ENCODE results near the gene TNRC6A.
"Not testable (repeated sequence)": the region's sequence is repeated elsewhere in the genome, so short reads cannot be mapped to it uniquely, and the experiment has no call there.

TNRC6A gene

DNA sequence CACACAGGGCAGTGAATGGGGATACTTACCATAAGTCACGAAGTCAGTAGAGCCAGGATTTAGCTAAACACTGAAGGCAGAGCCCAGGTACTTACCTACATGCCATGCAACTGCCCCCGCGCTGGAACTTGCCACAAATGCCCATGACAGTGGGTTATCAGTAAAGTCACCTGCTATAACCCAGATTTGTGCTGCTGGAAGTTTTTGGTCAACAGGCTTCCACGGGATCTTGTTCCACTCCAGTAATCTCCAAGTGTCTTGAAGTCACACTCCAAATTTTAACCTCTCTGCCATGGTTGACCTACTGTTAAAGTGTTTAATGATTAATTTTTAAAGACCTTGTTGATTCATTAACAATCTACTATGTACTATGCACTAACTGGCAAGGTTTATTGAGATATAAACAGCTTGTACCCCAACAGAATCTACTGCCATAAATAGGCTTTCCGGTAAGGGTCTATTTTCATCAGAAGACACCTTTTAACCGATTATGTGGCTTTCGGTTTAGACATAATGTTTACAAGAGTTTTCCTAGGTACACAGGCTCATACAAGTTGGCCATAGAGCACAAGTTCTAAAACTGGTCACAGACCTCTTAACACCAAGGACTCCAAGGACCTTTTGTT lies 110.0 kb downstream of the TNRC6A start:
- in situ Hi-C loops (cut with HindIII; ENCODE audit: low sequenced_read_pairs): no loop called here

DNA sequence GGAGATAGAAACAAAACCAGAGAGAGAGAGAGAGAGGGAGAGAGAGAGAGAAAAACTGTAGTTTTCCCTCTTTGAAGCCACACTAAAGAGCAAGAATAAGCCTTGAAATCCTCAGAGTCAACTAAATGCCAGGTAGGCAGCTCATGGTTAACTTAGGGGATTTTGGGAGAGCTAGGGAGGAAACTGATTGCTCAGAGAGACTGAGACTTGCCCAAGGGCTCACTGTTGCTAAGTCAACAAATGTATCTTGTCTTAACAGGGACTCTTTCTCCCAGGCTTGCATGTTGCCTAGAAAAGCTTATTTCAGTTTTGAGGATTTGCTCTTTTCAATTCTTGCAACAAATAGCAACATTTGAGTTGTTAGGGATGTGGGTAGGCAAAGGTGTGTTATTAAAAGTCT lies 111.8 kb downstream of the TNRC6A start:
- in situ Hi-C loops (cut with HindIII; ENCODE audit: low sequenced_read_pairs): no loop called here

- in situ Hi-C loops (cut with HindIII; ENCODE audit: low sequenced_read_pairs): loop anchor here (5.0 kb wide), 1 partner anchor 58 kb away; no protein-coding TSS in a partner anchor
These were observed 114.9 kb downstream of the TNRC6A start for GRCh38 chr16:24844101-24845030.

DNA sequence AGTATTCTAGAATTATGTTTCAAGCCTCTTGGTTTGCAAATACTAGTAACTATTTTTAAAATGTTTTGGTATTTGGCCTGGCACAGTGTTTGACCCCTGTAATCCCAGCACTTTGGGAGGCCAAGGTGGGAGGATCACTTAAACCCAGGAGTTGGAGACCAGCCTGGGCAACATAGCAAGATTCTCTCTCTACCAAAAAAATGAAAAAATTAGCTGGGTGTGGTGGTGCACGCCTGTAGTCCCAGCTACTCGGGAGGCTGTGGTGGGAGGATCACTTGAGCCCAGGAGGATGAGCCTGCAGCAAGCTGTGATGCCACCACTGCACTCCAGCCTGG lies 115.5 kb downstream of the TNRC6A start:
- in situ Hi-C loops (cut with HindIII; ENCODE audit: low sequenced_read_pairs): loop anchor here (5.0 kb wide), 1 partner anchor 57 kb away; no protein-coding TSS in a partner anchor

DNA sequence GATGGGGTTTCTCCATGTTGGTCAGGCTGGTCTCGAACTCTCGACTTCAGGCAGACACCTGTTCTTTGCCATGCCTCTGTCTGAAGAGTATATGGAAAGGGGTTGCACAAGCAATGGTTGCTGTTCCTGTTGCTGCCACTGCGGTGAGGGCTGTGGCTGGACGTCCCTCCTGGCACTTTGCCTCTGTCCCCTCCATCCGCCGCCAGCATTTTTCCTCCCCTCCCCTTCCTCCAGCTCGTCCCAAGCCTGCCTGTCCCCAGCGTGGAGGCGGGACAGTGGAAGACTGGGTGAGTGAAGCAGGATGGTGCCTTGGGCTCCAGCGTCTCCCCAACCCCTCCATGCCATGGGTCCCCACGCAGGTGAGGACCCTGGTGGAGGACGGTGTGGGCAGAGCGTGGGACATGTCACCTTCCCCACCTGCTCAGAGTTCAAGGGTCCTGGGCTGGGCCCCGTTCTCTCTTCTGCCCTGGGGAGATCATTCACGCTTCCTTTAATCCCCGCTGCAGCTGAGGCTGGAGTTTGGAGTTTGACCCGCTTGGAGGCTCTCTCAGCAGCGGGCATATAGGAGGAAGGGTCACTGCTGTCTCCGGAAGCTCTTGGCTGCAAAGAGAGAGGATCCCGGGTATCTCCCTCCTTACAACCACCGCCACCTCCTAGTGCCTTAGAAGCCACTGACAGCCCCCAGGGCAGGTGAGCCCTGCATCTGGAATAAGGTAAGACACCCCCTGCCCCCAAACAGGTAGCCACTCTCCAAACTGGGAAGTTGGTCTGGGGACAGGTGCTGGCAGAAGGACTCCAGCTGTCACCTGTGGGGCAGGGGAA lies 116.5 kb downstream of the TNRC6A start, which contains the start of gene SLC5A11:
Gene SLC5A11, plus strand, starts transcription at position 238 of the 822 bp plus-strand sequence. CDS start 12,681 bp downstream, outside the sequence.
- in situ Hi-C loops (cut with HindIII; ENCODE audit: low sequenced_read_pairs): loop anchor here (5.0 kb wide), 1 partner anchor 56 kb away; no protein-coding TSS in a partner anchor

- in situ Hi-C loops (cut with HindIII; ENCODE audit: low sequenced_read_pairs): loop anchor here (5.0 kb wide), 1 partner anchor 56 kb away; no protein-coding TSS in a partner anchor
These were observed 117.3 kb downstream of the TNRC6A start for GRCh38 chr16:24846548-24847357.

DNA sequence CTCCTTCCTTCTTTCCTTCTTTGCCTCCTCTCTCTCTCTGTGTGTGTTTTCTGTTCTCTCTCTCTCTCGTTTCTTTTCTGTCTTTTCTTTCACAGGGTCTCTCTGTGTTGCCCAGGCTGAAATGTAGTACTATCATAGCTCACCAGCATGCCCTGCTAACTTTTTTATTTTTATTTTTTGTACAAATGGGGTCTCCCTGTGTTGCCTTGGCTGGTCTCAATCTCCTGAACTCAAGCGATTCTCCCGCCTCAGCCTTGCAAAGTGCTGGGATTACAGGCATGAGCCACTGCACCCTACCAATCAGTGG lies 117.9 kb downstream of the TNRC6A start:
- in situ Hi-C loops (cut with HindIII; ENCODE audit: low sequenced_read_pairs): loop anchor here (5.0 kb wide), 1 partner anchor 55 kb away; no protein-coding TSS in a partner anchor

DNA sequence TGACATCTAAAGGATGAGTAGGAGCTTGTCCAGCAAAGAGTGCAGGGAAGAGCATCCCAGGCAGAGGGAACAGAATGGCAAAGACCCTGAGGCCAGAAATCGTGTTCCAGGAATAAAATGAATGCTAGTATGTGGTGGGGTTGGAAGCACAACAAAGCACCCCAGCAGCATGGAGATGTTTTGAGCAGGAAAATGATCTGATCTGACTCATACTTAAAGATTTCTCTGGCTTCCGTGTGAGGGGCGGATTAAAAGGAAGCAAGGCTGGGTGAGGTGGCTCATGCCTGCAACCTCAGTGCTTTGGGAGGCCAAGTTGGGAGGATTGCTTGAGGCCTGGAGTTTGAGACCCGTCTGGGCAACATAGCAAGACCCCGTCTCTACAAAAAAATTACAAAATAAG lies 118.6 kb downstream of the TNRC6A start:
- in situ Hi-C loops (cut with HindIII; ENCODE audit: low sequenced_read_pairs): loop anchor here (5.0 kb wide), 1 partner anchor 54 kb away; no protein-coding TSS in a partner anchor

DNA sequence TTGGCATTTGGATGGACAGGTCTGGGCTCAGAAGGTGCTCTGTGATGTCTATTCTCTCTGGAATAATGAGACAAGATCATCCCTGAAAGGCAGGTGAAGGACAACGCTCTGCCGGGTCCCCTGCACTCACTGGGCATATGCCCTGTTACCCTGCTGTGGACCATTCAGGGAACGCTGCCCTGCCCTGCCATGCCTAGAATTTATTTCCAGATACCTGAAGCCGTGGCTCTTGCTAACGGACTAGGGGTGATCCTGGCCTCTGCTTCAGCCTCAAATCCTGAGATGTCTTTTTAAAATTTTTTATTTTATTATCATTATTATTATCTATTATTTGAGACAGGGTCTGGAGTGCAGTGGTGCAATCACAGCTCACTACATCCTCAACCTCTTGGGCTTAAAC lies 120.2 kb downstream of the TNRC6A start:
- in situ Hi-C loops (cut with HindIII; ENCODE audit: low sequenced_read_pairs): loop anchor here (5.0 kb wide), 1 partner anchor 53 kb away; no protein-coding TSS in a partner anchor

GRCh38 chr16:24850289-24850938 lies 121.0 kb downstream of the TNRC6A start:
- in situ Hi-C loops (cut with HindIII; ENCODE audit: low sequenced_read_pairs): no loop called here

- in situ Hi-C loops (cut with HindIII; ENCODE audit: low sequenced_read_pairs): no loop called here
These were observed 122.2 kb downstream of the TNRC6A start for GRCh38 chr16:24851700-24852099.

DNA sequence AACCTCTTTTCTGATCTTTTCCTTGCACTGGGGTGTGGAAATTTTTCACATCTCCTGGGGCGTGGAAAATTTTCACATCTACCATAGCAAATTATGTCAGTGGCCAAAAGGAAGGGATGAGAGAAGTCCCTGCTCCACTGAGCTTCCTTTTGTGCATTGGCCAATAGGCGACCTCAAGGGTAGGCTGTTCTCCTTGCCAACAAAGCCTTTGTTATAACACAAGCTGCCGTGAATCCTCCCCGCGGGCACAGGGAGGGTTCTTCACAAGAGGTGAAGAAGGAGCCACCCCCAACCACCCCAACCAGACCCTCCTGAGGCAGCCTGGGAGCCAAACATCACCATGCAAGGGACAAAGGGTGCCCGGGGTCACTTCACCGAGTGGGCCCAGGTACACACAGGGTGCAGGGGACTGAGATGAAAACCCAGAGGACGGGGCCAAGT lies 122.8 kb downstream of the TNRC6A start:
- in situ Hi-C loops (cut with HindIII; ENCODE audit: low sequenced_read_pairs): no loop called here

GRCh38 chr16:24853169-24853824 lies 123.8 kb downstream of the TNRC6A start:
- in situ Hi-C loops (cut with HindIII; ENCODE audit: low sequenced_read_pairs): no loop called here

- in situ Hi-C loops (cut with HindIII; ENCODE audit: low sequenced_read_pairs): no loop called here
These were observed 124.4 kb downstream of the TNRC6A start for GRCh38 chr16:24853830-24854229.

GRCh38 chr16:24854607-24855171 lies 125.2 kb downstream of the TNRC6A start:
- in situ Hi-C loops (cut with HindIII; ENCODE audit: low sequenced_read_pairs): no loop called here

DNA sequence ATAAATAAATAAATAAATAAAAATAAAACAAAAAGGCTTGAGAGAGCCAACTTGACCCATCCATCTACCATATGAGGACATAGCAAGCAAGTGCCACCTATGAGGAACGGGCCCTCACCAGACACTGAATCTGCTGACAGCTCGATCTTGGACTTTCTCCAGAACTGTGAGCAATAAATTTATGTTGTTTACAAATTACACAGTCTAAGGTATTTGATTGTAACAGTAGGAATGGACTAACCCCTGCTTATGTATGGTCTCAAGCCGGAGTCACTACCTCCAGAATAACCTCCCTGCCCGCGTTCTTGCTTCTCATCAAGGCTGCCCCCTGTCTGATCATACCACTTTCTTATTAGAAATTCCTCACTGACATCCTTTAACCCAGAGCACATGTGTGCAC lies 126.2 kb downstream of the TNRC6A start:
- in situ Hi-C loops (cut with HindIII; ENCODE audit: low sequenced_read_pairs): no loop called here

DNA sequence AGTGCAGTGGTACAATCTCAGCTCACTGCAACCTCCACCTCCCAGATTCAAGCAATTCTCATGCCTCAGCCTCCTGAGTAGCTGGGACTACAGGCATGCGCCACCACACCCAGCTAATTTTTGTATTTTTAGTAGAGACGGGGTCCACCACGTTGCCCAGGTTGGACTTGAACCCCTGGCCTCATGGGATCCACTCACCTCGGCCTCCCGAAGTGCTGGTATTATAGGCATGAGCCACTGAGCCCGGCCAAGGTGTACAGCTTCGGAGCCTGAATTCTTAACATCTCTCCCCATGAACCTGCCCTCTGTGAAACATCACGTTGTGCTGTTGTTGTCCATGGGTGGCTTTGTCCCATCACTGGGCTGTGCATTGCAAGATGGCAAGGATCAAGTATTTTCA lies 127.4 kb downstream of the TNRC6A start:
- in situ Hi-C loops (cut with HindIII; ENCODE audit: low sequenced_read_pairs): not testable (repeated sequence)

GRCh38 chr16:24858219-24859041 lies 129.0 kb downstream of the TNRC6A start:
- in situ Hi-C loops (cut with HindIII; ENCODE audit: low sequenced_read_pairs): no loop called here

Data from endothelial cell of hepatic sinusoid (primary cell).